Parathyroid adenoma (tissue), 2 donors: ENCODE results near the gene HSPE1.
"Not testable (repeated sequence)": the region's sequence is repeated elsewhere in the genome, so short reads cannot be mapped to it uniquely, and the experiment has no call there.

ENCODE experiments used
- H2AFZ ChIP-seq: fragments of 300-600 bp; sonication (generic); one replicate; pipeline ENCODE4 v1.7.0; 2017; ENCODE audit warnings: antibody characterized with exemption, mild to moderate bottlenecking
- H3K27ac ChIP-seq: fragments of 300-600 bp; sonication (generic); one replicate; pipeline ENCODE4 v1.7.0; 2017
- H3K27me3 ChIP-seq: fragments of 300-600 bp; sonication (generic); one replicate; pipeline ENCODE4 v1.7.0; 2017; ENCODE audit warnings: low read length; ENCODE audit not compliant: control insufficient read depth, insufficient read depth
- H3K36me3 ChIP-seq: fragments of 300-600 bp; sonication (generic); one replicate; pipeline ENCODE4 v1.7.0; 2017; ENCODE audit warnings: low read length; ENCODE audit not compliant: control insufficient read depth, insufficient read depth
- H3K4me1 ChIP-seq: fragments of 300-600 bp; sonication (generic); one replicate; pipeline ENCODE4 v1.7.0; 2017; ENCODE audit warnings: control low read depth
- H3K4me2 ChIP-seq: fragments of 300-600 bp; sonication (generic); one replicate; pipeline ENCODE4 v1.7.0; 2017; ENCODE audit warnings: low read length
- H3K4me3 ChIP-seq: fragments of 300-600 bp; sonication (generic); one replicate; pipeline ENCODE4 v1.7.0; 2017; ENCODE audit warnings: low read depth, low read length
- H3K79me2 ChIP-seq: fragments of 300-600 bp; sonication (generic); one replicate; pipeline ENCODE4 v1.7.0; 2017; ENCODE audit warnings: control low read depth
- H3K9ac ChIP-seq: fragments of 300-600 bp; sonication (generic); one replicate; pipeline ENCODE4 v1.7.0; 2017; ENCODE audit warnings: mild to moderate bottlenecking
- H3K9me3 ChIP-seq: fragments of 300-600 bp; sonication (generic); one replicate; pipeline ENCODE4 v1.7.0; 2017; ENCODE audit warnings: low read length; ENCODE audit not compliant: control insufficient read depth
- CTCF ChIP-seq: fragments of 300-600 bp; sonication (generic); IDR thresholded peaks from one replicate; pipeline ENCODE4 v1.7.0; 2017; ENCODE audit warnings: antibody characterized with exemption, mild to moderate bottlenecking
- donor health status: primary hyperparathyroidism.

HSPE1 gene

GRCh38 chr2:197499594-197500502, at the start of gene HSPE1, which contains the start of gene HSPD1:
Gene HSPE1 (plus strand): TSS chr2:197500379. CDS start chr2:197500437, 58 bp downstream.
Gene HSPD1 (minus strand): TSS chr2:197499840. CDS start chr2:197498848, 992 bp downstream.
- H3K9me3 ChIP-seq, result no peaks in the 10 kb centered on the region
- peaks cover 28% of the 10 kb centered on the region for H3K79me2 ChIP-seq
- H3K4me2 ChIP-seq, result peak within 1 kb of the TSS; percentile 93
- TF ChIP-seq CTCF, result no peak
- peak within 1 kb of the TSS; percentile 63 for H3K4me3 ChIP-seq
- no peaks in the 10 kb centered on the region for H3K27me3 ChIP-seq
- H3K36me3 ChIP-seq, result no peaks in the 10 kb centered on the region
- H2AFZ ChIP-seq, result peak within 1 kb of the TSS; percentile 84
- H3K9ac ChIP-seq, result peak within 1 kb of the TSS; percentile 87
- H3K27ac ChIP-seq, result peak within 1 kb of the TSS; percentile 95
- H3K4me1 ChIP-seq, result peaks cover 9% of the 10 kb centered on the region

GRCh38 chr2:197450465-197450864, 49.7 kb upstream of the HSPE1 start:
- no peak overlapping the region for H3K4me2 ChIP-seq
- no peak overlapping the region for H3K4me3 ChIP-seq
- H3K27ac ChIP-seq, result no peak overlapping the region
- H3K79me2 ChIP-seq, result peaks cover 12% of the 10 kb centered on the region
- TF ChIP-seq CTCF, result no peak
- H3K9me3 ChIP-seq, result no peaks in the 10 kb centered on the region
- no peaks in the 10 kb centered on the region for H3K36me3 ChIP-seq
- H3K9ac ChIP-seq, result no peak overlapping the region
- no peak overlapping the region for H2AFZ ChIP-seq
- no peaks in the 10 kb centered on the region for H3K27me3 ChIP-seq
- peaks cover 13% of the 10 kb centered on the region for H3K4me1 ChIP-seq

GRCh38 chr2:197450935-197451358, 49.2 kb upstream of the HSPE1 start:
- not testable (repeated sequence) for H3K4me3 ChIP-seq, H3K9ac ChIP-seq, H3K36me3 ChIP-seq, H3K27ac ChIP-seq, H3K4me2 ChIP-seq, H3K27me3 ChIP-seq, H3K9me3 ChIP-seq
- H3K4me1 ChIP-seq, result peaks cover 13% of the 10 kb centered on the region
- H2AFZ ChIP-seq, result peak overlapping the region; percentile 25
- H3K79me2 ChIP-seq, result peaks cover 17% of the 10 kb centered on the region

- H3K9ac ChIP-seq, result peak overlapping the region; percentile 33
- peak overlapping the region; percentile 93 for H2AFZ ChIP-seq
- peaks cover 13% of the 10 kb centered on the region for H3K4me1 ChIP-seq
- peak overlapping the region; percentile 83 for H3K4me2 ChIP-seq
- H3K36me3 ChIP-seq, result no peaks in the 10 kb centered on the region
- no peaks in the 10 kb centered on the region for H3K27me3 ChIP-seq
- H3K9me3 ChIP-seq, result no peaks in the 10 kb centered on the region
- H3K79me2 ChIP-seq, result peaks cover 32% of the 10 kb centered on the region
- TF ChIP-seq CTCF, result no peak
- peak overlapping the region; percentile 97 for H3K27ac ChIP-seq
- H3K4me3 ChIP-seq, result peak overlapping the region; percentile 100
Observed at GRCh38 chr2:197452754-197453122, 47.4 kb upstream of the HSPE1 start.

GRCh38 chr2:197453123-197453913, 46.9 kb upstream of the HSPE1 start, which contains the start of gene COQ10B:
Gene COQ10B (plus strand): TSS chr2:197453552. CDS start chr2:197453561, 9 bp downstream.
- TF ChIP-seq CTCF, result peak; percentile 45
- H3K4me1 ChIP-seq, result peaks cover 13% of the 10 kb centered on the region
- peak within 1 kb of the TSS; percentile 96 for H3K4me2 ChIP-seq
- peak within 1 kb of the TSS; percentile 100 for H3K4me3 ChIP-seq
- no peaks in the 10 kb centered on the region for H3K9me3 ChIP-seq
- H3K79me2 ChIP-seq, result peaks cover 33% of the 10 kb centered on the region
- no peaks in the 10 kb centered on the region for H3K27me3 ChIP-seq
- peak within 1 kb of the TSS; percentile 97 for H3K27ac ChIP-seq
- H3K36me3 ChIP-seq, result no peaks in the 10 kb centered on the region
- H2AFZ ChIP-seq, result peak within 1 kb of the TSS; percentile 93
- peak within 1 kb of the TSS; percentile 68 for H3K9ac ChIP-seq
